DOHH2 (cell line): ENCODE measurements around the gene MYL4.

Experiments
- CTCF ChIP-seq: fragments of 200-600 bp; sonication (generic); IDR thresholded peaks from one replicate; pipeline ENCODE4 v1.5.1; 2014; ENCODE audit warnings: antibody characterized with exemption, mild to moderate bottlenecking, low read depth, low read length; ENCODE audit not compliant: poor library complexity, severe bottlenecking
- EZH2phosphoT487 ChIP-seq: fragments of 200-600 bp; sonication (generic); IDR thresholded peaks from 2 replicates; pipeline ENCODE4 v1.6.1; 2017; ENCODE audit warnings: borderline replicate concordance, mild to moderate bottlenecking, antibody characterized with exemption, low read length, moderate library complexity, mixed read lengths

GRCh38 chr17:47251421-47251940, 42.3 kb downstream of the MYL4 start:
- TF ChIP-seq CTCF = no peak
- TF ChIP-seq EZH2phosphoT487 = no peak
